HG03469 (cell line): ENCODE measurements around the gene CEP350.

Experiments
- ATAC-seq: cut with Tn5 transposase; IDR thresholded peaks from one replicate; pipeline ENCODE4 v1.9.1; 2021; ENCODE audit warnings: mild to moderate bottlenecking, moderate library complexity, moderate number of reproducible peaks; ENCODE audit not compliant: unreplicated experiment

Gene CEP350

GRCh38 chr1:180153032-180153431 is 198.4 kb downstream of the CEP350 start:
- no peak for ATAC-seq

- no peak for ATAC-seq
These were observed 199.4 kb downstream of the CEP350 start for GRCh38 chr1:180154003-180154324.

GRCh38 chr1:180154325-180155181 is 199.9 kb downstream of the CEP350 start, which contains the start of gene QSOX1:
QSOX1 (plus strand) TSS chr1:180154869; CDS start chr1:180154908, 39 bp downstream.
- peak; percentile 74 for ATAC-seq

GRCh38 chr1:180155182-180155682 is 200.6 kb downstream of the CEP350 start:
- ATAC-seq = no peak

GRCh38 chr1:180156201-180156600 is 201.6 kb downstream of the CEP350 start:
- no peak for ATAC-seq

- no peak for ATAC-seq
These were observed 202.1 kb downstream of the CEP350 start for GRCh38 chr1:180156631-180157091.

- no peak for ATAC-seq
These were observed 202.5 kb downstream of the CEP350 start for GRCh38 chr1:180157108-180157507.

- ATAC-seq = no peak
These were observed 203.0 kb downstream of the CEP350 start for GRCh38 chr1:180157576-180158057.

GRCh38 chr1:180158149-180159147 is 203.8 kb downstream of the CEP350 start:
- ATAC-seq = no peak

GRCh38 chr1:180160357-180160756 is 205.7 kb downstream of the CEP350 start:
- no peak for ATAC-seq

- no peak for ATAC-seq
These were observed 208.4 kb downstream of the CEP350 start for GRCh38 chr1:180163041-180163440.
